ENCODE results near the gene STX1B.
A peak's percentile ranks its signal among the peaks of the same experiment; 100 is the strongest.

Gene STX1B

GRCh38 chr16:30979170-30980022 lies 31.0 kb downstream of the STX1B start:
- no peak for DNase-seq (ENCODE audit: low spot score)

- no peak for DNase-seq (ENCODE audit: low spot score)
These were observed 32.9 kb downstream of the STX1B start for GRCh38 chr16:30977502-30977901.

GRCh38 chr16:30976486-30976885 lies 34.0 kb downstream of the STX1B start:
- DNase-seq (ENCODE audit: low spot score): no peak

- DNase-seq (ENCODE audit: low spot score): no peak
These were observed 36.1 kb downstream of the STX1B start for GRCh38 chr16:30974348-30974747.

GRCh38 chr16:30972872-30973271 lies 37.6 kb downstream of the STX1B start:
- DNase-seq (ENCODE audit: low spot score): no peak

- DNase-seq (ENCODE audit: low spot score): no peak
These were observed 39.1 kb downstream of the STX1B start for GRCh38 chr16:30971298-30971697.

GRCh38 chr16:30969246-30969842 lies 41.1 kb downstream of the STX1B start:
- no peak for DNase-seq (ENCODE audit: low spot score)

GRCh38 chr16:30967795-30968194 lies 42.6 kb downstream of the STX1B start:
- DNase-seq (ENCODE audit: low spot score): no peak

GRCh38 chr16:30966033-30966619 lies 44.3 kb downstream of the STX1B start:
- DNase-seq (ENCODE audit: low spot score): no peak

- DNase-seq (ENCODE audit: low spot score): no peak
These were observed 45.0 kb downstream of the STX1B start for GRCh38 chr16:30965436-30965835.

- no peak for DNase-seq (ENCODE audit: low spot score)
These were observed 45.7 kb downstream of the STX1B start for GRCh38 chr16:30964574-30965226.

GRCh38 chr16:30963925-30964511 lies 46.4 kb downstream of the STX1B start:
- DNase-seq (ENCODE audit: low spot score): no peak

- no peak for DNase-seq (ENCODE audit: low spot score)
These were observed 49.1 kb downstream of the STX1B start for GRCh38 chr16:30961384-30961783.

GRCh38 chr16:30958175-30959079 lies 52.0 kb downstream of the STX1B start:
- peak; percentile 28 for DNase-seq (ENCODE audit: low spot score)

- DNase-seq (ENCODE audit: low spot score): peak; percentile 93
These were observed 52.8 kb downstream of the STX1B start, which contains the start of gene SETD1A for GRCh38 chr16:30957456-30958174. Gene SETD1A (plus strand): TSS chr16:30957754. CDS start chr16:30958732, 978 bp downstream.

GRCh38 chr16:30956601-30957455 lies 53.6 kb downstream of the STX1B start:
- DNase-seq (ENCODE audit: low spot score): peak; percentile 73

- no peak for DNase-seq (ENCODE audit: low spot score)
These were observed 55.4 kb downstream of the STX1B start for GRCh38 chr16:30954993-30955392.

GRCh38 chr16:30953511-30954124 lies 56.8 kb downstream of the STX1B start:
- peak; percentile 70 for DNase-seq (ENCODE audit: low spot score)

GRCh38 chr16:30953111-30953510 lies 57.3 kb downstream of the STX1B start:
- DNase-seq (ENCODE audit: low spot score): no peak
